H1 (cell line): ENCODE results near the gene ZFP14. TPM values are rescaled to one million over a fixed set of nuclear protein-coding genes. Genes with fewer than 3 reads are reported as not detected.

Experiments used
- CTCF ChIA-PET: fragments of 300-600 bp; sonication (Branson Sonifier 250); formaldehyde crosslinking; loops from one replicate; lab custom pipeline; 2021; ENCODE audit not compliant: partially characterized antibody; lab: Charles Lee
- POLR2A ChIA-PET: fragments of 300-600 bp; sonication (Branson Sonifier 250); formaldehyde crosslinking; loops from one replicate; lab custom pipeline; 2021; ENCODE audit warnings: inconsistent platforms; ENCODE audit not compliant: partially characterized antibody; lab: Charles Lee
- DNase-seq, 2 experiments: peaks; one replicate each; pipeline versions ENCODE4 v3.0.0 to v3.0.0-alpha.2; 2010 to 2022; ENCODE audit warnings: low spot score in 2 of 2, low read depth in 1 of 2, mixed read lengths in 1 of 2
- FAIRE-seq: peaks from 2 replicates; lab custom pipeline; 2011; peaks lifted over from hg19 to GRCh38; lab: Jason Lieb, UNC
- H2AFZ ChIP-seq: 2 replicates; pipeline ENCODE4 v1.8.1; 2012; ENCODE audit warnings: low read length, inconsistent platforms
- H2AK5ac ChIP-seq: 2 replicates; pipeline ENCODE4 v1.6.1; 2013; ENCODE audit warnings: low read depth, low read length
- H2BK120ac ChIP-seq: replicated peaks from 2 replicates; pipeline ENCODE3; 2013; ENCODE audit warnings: low read depth, low read length, inconsistent platforms
- H2BK12ac ChIP-seq: 2 replicates; pipeline ENCODE4 v1.6.1; 2013; ENCODE audit warnings: low read depth, low read length
- H2BK15ac ChIP-seq: 2 replicates; pipeline ENCODE4 v1.6.1; 2013; ENCODE audit warnings: low read length
- H2BK20ac ChIP-seq: 2 replicates; pipeline ENCODE4 v1.6.1; 2013; ENCODE audit warnings: low read length
- H2BK5ac ChIP-seq: 2 replicates; pipeline ENCODE4 v1.6.1; 2013; ENCODE audit warnings: low read depth, low read length
- H3K14ac ChIP-seq: 2 replicates; pipeline ENCODE4 v1.6.1; 2013; ENCODE audit warnings: inconsistent platforms; ENCODE audit not compliant: insufficient read length
- H3K18ac ChIP-seq: 2 replicates; pipeline ENCODE4 v1.6.1; 2013; ENCODE audit warnings: low read length; ENCODE audit errors: extremely low read depth
- H3K23ac ChIP-seq: 2 replicates; pipeline ENCODE4 v1.6.1; 2013; ENCODE audit warnings: inconsistent platforms; ENCODE audit not compliant: insufficient read length
- H3K23me2 ChIP-seq: 2 replicates; pipeline ENCODE4 v1.6.1; 2013; ENCODE audit warnings: low read depth, low read length
- H3K27ac ChIP-seq: 2 replicates; pipeline ENCODE4 v1.6.1; 2011; ENCODE audit warnings: low read depth, low read length, inconsistent platforms
- H3K27me3 ChIP-seq, 4 experiments: replicated peaks in 1 of 4; 1 replicate in 1 of 4; 2 replicates in 3 of 4; pipeline versions ENCODE4 v1.6.1 to v1.8.1; 2011 to 2013; ENCODE audit warnings: low read length in 3 of 4, mild to moderate bottlenecking in 3 of 4, inconsistent platforms in 2 of 4, mixed read lengths in 2 of 4, moderate library complexity in 1 of 4; ENCODE audit not compliant: control insufficient read depth in 3 of 4, insufficient read depth in 3 of 4; ENCODE audit errors: extremely low read depth in 1 of 4
- H3K36me3 ChIP-seq, 4 experiments: 2 replicates each; pipeline versions ENCODE4 v1.6.1 to v1.8.1; 2011 to 2013; ENCODE audit warnings: mild to moderate bottlenecking in 4 of 4, low read length in 3 of 4, moderate library complexity in 2 of 4, control low read depth in 1 of 4, inconsistent platforms in 1 of 4; ENCODE audit not compliant: insufficient read depth in 4 of 4, control insufficient read depth in 2 of 4
- H3K4ac ChIP-seq: replicated peaks from 2 replicates; pipeline ENCODE3; 2013; ENCODE audit warnings: low read length, low read depth, mixed read lengths, inconsistent platforms; ENCODE audit not compliant: insufficient read length
- H3K4me1 ChIP-seq, 4 experiments: replicated peaks in 1 of 4; 1 replicate in 1 of 4; 2 replicates in 3 of 4; pipeline versions ENCODE4 v1.6.1 to v1.8.1; 2011 to 2013; ENCODE audit warnings: low read length in 3 of 4, inconsistent platforms in 2 of 4, mixed read lengths in 1 of 4; ENCODE audit not compliant: insufficient read depth in 4 of 4, control insufficient read depth in 3 of 4
- H3K4me2 ChIP-seq, 2 experiments: 2 replicates each; pipeline versions ENCODE4 v1.6.1 to v1.8.1; 2011 to 2013; ENCODE audit warnings: low read depth in 2 of 2, low read length in 2 of 2, control low read depth in 1 of 2, inconsistent platforms in 1 of 2, mild to moderate bottlenecking in 1 of 2; ENCODE audit not compliant: insufficient read depth in 1 of 2
- H3K4me3 ChIP-seq, 4 experiments: fragments of 200-600, 300-600 bp in 1 of 4; sonication (generic), shearing (Covaris generic), sonication (Bioruptor Twin) in 1 of 4; 2 replicates each; pipeline versions ENCODE4 v1.5.1 to v1.8.1; 2011 to 2016; ENCODE audit warnings: low read length in 4 of 4, low read depth in 3 of 4, control low read depth in 2 of 4, inconsistent platforms in 2 of 4, mild to moderate bottlenecking in 2 of 4, mixed read lengths in 1 of 4, moderate library complexity in 1 of 4; ENCODE audit not compliant: insufficient read depth in 2 of 4; ENCODE audit errors: extremely low read depth in 1 of 4
- H3K56ac ChIP-seq: replicated peaks from 2 replicates; pipeline ENCODE3; 2013; ENCODE audit warnings: low read depth, mild to moderate bottlenecking, mixed read lengths, low read length, inconsistent platforms; ENCODE audit not compliant: insufficient read length
- H3K79me1 ChIP-seq: 2 replicates; pipeline ENCODE4 v1.6.1; 2013; ENCODE audit warnings: low read depth, low read length, control low read depth
- H3K79me2 ChIP-seq, 2 experiments: 2 replicates each; pipeline versions ENCODE4 v1.6.1 to v1.8.1; 2012 to 2013; ENCODE audit warnings: low read length in 2 of 2, mild to moderate bottlenecking in 2 of 2, inconsistent platforms in 1 of 2; ENCODE audit not compliant: insufficient read depth in 2 of 2, control insufficient read depth in 1 of 2
- H3K9ac ChIP-seq, 4 experiments: replicated peaks in 1 of 4; 1 replicate in 1 of 4; 2 replicates in 3 of 4; pipeline versions ENCODE4 v1.6.1 to v1.8.1; 2011 to 2013; ENCODE audit warnings: low read depth in 3 of 4, low read length in 3 of 4, control low read depth in 2 of 4, mild to moderate bottlenecking in 2 of 4, moderate library complexity in 2 of 4, inconsistent platforms in 1 of 4; ENCODE audit errors: extremely low read depth in 1 of 4
- H3K9me3 ChIP-seq, 2 experiments: 2 replicates each; pipeline versions ENCODE4 v1.6.1 to v1.8.1; 2012 to 2013; ENCODE audit warnings: mild to moderate bottlenecking in 2 of 2, moderate library complexity in 2 of 2, control low read depth in 1 of 2, inconsistent platforms in 1 of 2, low read depth in 1 of 2, low read length in 1 of 2, mixed read lengths in 1 of 2; ENCODE audit not compliant: insufficient read depth in 2 of 2
- H4K20me1 ChIP-seq, 2 experiments: replicated peaks in 1 of 2; 2 replicates each; pipeline versions ENCODE3 to v1.8.1; 2011 to 2013; ENCODE audit warnings: inconsistent platforms in 2 of 2, low read length in 2 of 2, mild to moderate bottlenecking in 1 of 2; ENCODE audit not compliant: insufficient read depth in 2 of 2, control insufficient read depth in 1 of 2
- H4K5ac ChIP-seq: 2 replicates; pipeline ENCODE4 v1.6.1; 2013; ENCODE audit warnings: low read length, low read depth, mixed read lengths, inconsistent platforms; ENCODE audit not compliant: insufficient read length
- H4K8ac ChIP-seq: 2 replicates; pipeline ENCODE4 v1.8.0; 2013; ENCODE audit warnings: mild to moderate bottlenecking, moderate library complexity, low read length, inconsistent platforms; ENCODE audit not compliant: insufficient read depth; ENCODE audit errors: extremely low read depth
- H4K91ac ChIP-seq: replicated peaks from 2 replicates; pipeline ENCODE3; 2013; ENCODE audit warnings: low read length, mixed read lengths, inconsistent platforms; ENCODE audit not compliant: insufficient read length
- CREB1 ChIP-seq: IDR thresholded peaks from 2 replicates; pipeline ENCODE4 v1.6.1; 2012; ENCODE audit warnings: inconsistent platforms
- EP300 ChIP-seq, 2 experiments: IDR thresholded peaks; 1 replicate in 1 of 2; 2 replicates in 1 of 2; pipeline ENCODE4 v1.6.1; 2011 to 2012; ENCODE audit warnings: low read depth in 2 of 2, low read length in 2 of 2, mild to moderate bottlenecking in 2 of 2, borderline replicate concordance in 1 of 2, inconsistent platforms in 1 of 2, moderate library complexity in 1 of 2
- FOSL1 ChIP-seq: IDR thresholded peaks from 2 replicates; pipeline ENCODE4 v1.6.1; 2011; ENCODE audit warnings: mild to moderate bottlenecking, low read depth, low read length, moderate library complexity; ENCODE audit not compliant: insufficient read depth
- HDAC2 ChIP-seq, 2 experiments: fragments of 300-600 bp in 1 of 2; sonication (generic) in 1 of 2; IDR thresholded peaks; 2 replicates each; pipeline ENCODE4 v1.6.1; 2011 to 2012; ENCODE audit warnings: low read depth in 2 of 2, low read length in 2 of 2, mild to moderate bottlenecking in 2 of 2, moderate library complexity in 2 of 2, borderline replicate concordance in 1 of 2, inconsistent platforms in 1 of 2
- HDAC6 ChIP-seq: IDR thresholded peaks from one replicate; pipeline ENCODE4 v1.7.1; 2012; ENCODE audit warnings: low read depth, mild to moderate bottlenecking, inconsistent platforms, low read length, moderate library complexity
- JUND ChIP-seq: IDR thresholded peaks from 2 replicates; pipeline ENCODE4 v1.6.1; 2011; ENCODE audit warnings: mild to moderate bottlenecking, improper control_type of control experiment, low read length
- MAFK ChIP-seq: IDR thresholded peaks from 2 replicates; pipeline ENCODE4 v1.6.1; 2012; ENCODE audit warnings: low read depth, mild to moderate bottlenecking, improper control_type of control experiment, low read length
- POLR2A ChIP-seq, 2 experiments: IDR thresholded peaks; 1 replicate in 1 of 2; 2 replicates in 1 of 2; pipeline ENCODE4 v1.6.1; 2011; ENCODE audit warnings: low read depth in 2 of 2, low read length in 2 of 2, mild to moderate bottlenecking in 2 of 2; ENCODE audit errors: control extremely low read depth in 1 of 2
- RXRA ChIP-seq: IDR thresholded peaks from 2 replicates; pipeline ENCODE4 v1.6.1; 2011; ENCODE audit warnings: low read depth, mild to moderate bottlenecking, low read length, moderate library complexity; ENCODE audit not compliant: insufficient read depth
- SAP30 ChIP-seq: fragments of 300-600 bp; sonication (generic); IDR thresholded peaks from 2 replicates; pipeline ENCODE4 v1.7.1; 2012; ENCODE audit warnings: low read length, moderate library complexity, mild to moderate bottlenecking, inconsistent platforms; ENCODE audit not compliant: insufficient read depth, insufficient replicate concordance
- SIX5 ChIP-seq: IDR thresholded peaks from 2 replicates; pipeline ENCODE4 v1.6.1; 2011; ENCODE audit warnings: mild to moderate bottlenecking, low read depth, low read length
- SP4 ChIP-seq: IDR thresholded peaks from 2 replicates; pipeline ENCODE4 v1.6.1; 2012; ENCODE audit warnings: low read length, inconsistent platforms
- TAF1 ChIP-seq: IDR thresholded peaks from 2 replicates; pipeline ENCODE4 v1.6.1; 2011; ENCODE audit warnings: mild to moderate bottlenecking, low read depth, low read length
- TAF7 ChIP-seq: optimal IDR thresholded peaks from 2 replicates; pipeline ENCODE3; 2011; ENCODE audit warnings: low read depth, mild to moderate bottlenecking, inconsistent platforms, low read length, moderate library complexity, borderline replicate concordance
- TEAD4 ChIP-seq: IDR thresholded peaks from 2 replicates; pipeline ENCODE4 v1.6.1; 2012; ENCODE audit warnings: low read depth, low read length, inconsistent platforms, mixed read lengths
- ZNF274 ChIP-seq: IDR thresholded peaks from 2 replicates; pipeline ENCODE4 v1.7.0; 2012; ENCODE audit warnings: low read length, borderline replicate concordance; ENCODE audit errors: extremely low read depth
- polyA plus RNA-seq, 7 experiments: library from polyadenylated mRNA; depleted of rRNA in 3 of 7; stranded (reverse) in 5 of 7; unstranded in 2 of 7; fragments of >200 nt in 5 of 7; fragments of 200-250 nt in 2 of 7; gene quantifications; 1 replicate in 5 of 7; 2 replicates in 1 of 7; 4 replicates in 1 of 7; pipeline versions ENCODE4 v1.2.1 to v1.2.3, GENCODE V29; 2011 to 2013; ENCODE audit warnings: missing spikeins in 2 of 7, mixed read lengths in 2 of 7
- total RNA-seq: library from RNA; stranded (reverse); fragmentation: NEBNext Ultra II Directional; extraction: Animal tissue kit (Norgen Biotek cat#: 25700); gene quantifications from 2 replicates; pipeline ENCODE4 v1.2.1, GENCODE V29; 2021

The ZFP14 gene
- total and polyA plus RNA-seq, 2 of the 8 experiments (the other 6 are each of a cell fraction or from before 2014, with no cell fraction given): 1.7 to 8.2 TPM

- Histone ChIP-seq H3K27ac (no peak overlapping the region), H3K56ac (no peak overlapping the region), H2BK15ac (no peak overlapping the region), H2BK20ac (no peak overlapping the region), H3K4me1 (no peaks in the 10 kb centered on the region), H3K9ac (no peak overlapping the region), H2BK5ac (no peak overlapping the region), H3K79me2 (peaks cover 2 to 14% of the 10 kb centered on the region in 2 experiments; a peak in 3 of 4 replicates), H3K9me3 (no peaks in the 10 kb centered on the region), H2AK5ac (no peak overlapping the region), H2AFZ (no peak overlapping the region), H4K20me1 (no peaks in the 10 kb centered on the region), H3K36me3 (peaks cover 0 to 4% (median 0%) of the 10 kb centered on the region in 4 experiments; a peak in 1 of 8 replicates), H2BK12ac (no peak overlapping the region), H3K4ac (no peak overlapping the region), H4K5ac (no peak overlapping the region), H3K18ac (no peak overlapping the region), H2BK120ac (no peak overlapping the region), H3K23me2 (no peaks in the 10 kb centered on the region), H3K4me3 (no peak overlapping the region), H3K79me1 (peaks cover 4% of the 10 kb centered on the region; the same call in 1 of the 2 replicates), H4K91ac (no peak overlapping the region), H3K27me3 (no peaks in the 10 kb centered on the region), H3K4me2 (no peak overlapping the region), H4K8ac (no peak overlapping the region), H3K23ac (no peak overlapping the region), H3K14ac (no peak overlapping the region)
- FAIRE-seq (no peak), DNase-seq (no peak)
- CTCF ChIA-PET: no interaction called here
- POLR2A ChIA-PET: interaction anchor here (0.6 kb wide), 1 partner anchor 30 kb away, joined by 4 read pairs; no protein-coding TSS in a partner anchor
- TF ChIP-seq SAP30 (no peak), SP4 (no peak), TAF7 (no peak), ZNF274 (no peak), RXRA (no peak), JUND (no peak), FOSL1 (no peak), POLR2A (IDR thresholded peaks at IDR 0.05; ENCODE audit: control extremely low read depth in 1 of 2, low read depth in 2 of 2, low read length in 2 of 2) (no peak), HDAC2 (IDR thresholded peaks at IDR 0.05; ENCODE audit: borderline replicate concordance in 1 of 2, low read depth in 2 of 2, low read length in 2 of 2) (no peak), EP300 (IDR thresholded peaks at IDR 0.05; ENCODE audit: borderline replicate concordance in 1 of 2, low read depth in 2 of 2, low read length in 2 of 2) (no peak), SIX5 (no peak), TEAD4 (no peak), TAF1 (no peak), HDAC6 (no peak), CREB1 (no peak), MAFK (no peak)
Observed at GRCh38 chr19:36371886-36372285, 7.1 kb downstream of the ZFP14 start.
